HL-60 (cell line): ENCODE results near the gene JPH3.

Source experiments
- DNase-seq, 2 experiments: peaks; one replicate each; pipeline ENCODE4 v3.0.0-alpha.2; 2010 to 2020; ENCODE audit warnings: low read depth in 1 of 2, low spot score in 1 of 2
- H3K27ac ChIP-seq: fragments of 250-450 bp; sonication (Bioruptor Pico); replicated peaks from 2 replicates; pipeline ENCODE4 v1.5.1; 2020; ENCODE audit warnings: mild to moderate bottlenecking, moderate library complexity
- H3K27me3 ChIP-seq: fragments of 250-450 bp; sonication (Bioruptor Pico); 2 replicates; pipeline ENCODE4 v1.5.1; 2021; ENCODE audit warnings: mild to moderate bottlenecking, moderate library complexity; ENCODE audit not compliant: insufficient read depth, poor library complexity, severe bottlenecking
- H3K4me3 ChIP-seq: replicated peaks from 2 replicates; pipeline ENCODE4 v1.5.1; 2011; ENCODE audit warnings: mild to moderate bottlenecking, control low read depth, low read length; ENCODE audit not compliant: insufficient read depth
- GABPA ChIP-seq: IDR thresholded peaks from 2 replicates; pipeline ENCODE4 v1.6.1; 2012; ENCODE audit warnings: low read depth
- POLR2AphosphoS5 ChIP-seq: IDR thresholded peaks from 2 replicates; pipeline ENCODE4 v1.6.1; 2012; ENCODE audit warnings: low read depth
- SPI1 ChIP-seq: IDR thresholded peaks from 2 replicates; pipeline ENCODE4 v1.6.1; 2012; ENCODE audit warnings: low read depth, mild to moderate bottlenecking, borderline replicate concordance
- TF ChIP-seq, protein P1 (sequence below): IDR thresholded peaks from one replicate; pipeline ENCODE4 v1.5.1; 2011; ENCODE audit warnings: low read length, control low read depth, inconsistent platforms; ENCODE audit not compliant: insufficient read depth
- TF ChIP-seq, protein P2 (sequence below): IDR thresholded peaks from 2 replicates; pipeline ENCODE4 v1.6.1; 2012; ENCODE audit warnings: low read depth; ENCODE audit not compliant: insufficient replicate concordance

The JPH3 gene

DNA sequence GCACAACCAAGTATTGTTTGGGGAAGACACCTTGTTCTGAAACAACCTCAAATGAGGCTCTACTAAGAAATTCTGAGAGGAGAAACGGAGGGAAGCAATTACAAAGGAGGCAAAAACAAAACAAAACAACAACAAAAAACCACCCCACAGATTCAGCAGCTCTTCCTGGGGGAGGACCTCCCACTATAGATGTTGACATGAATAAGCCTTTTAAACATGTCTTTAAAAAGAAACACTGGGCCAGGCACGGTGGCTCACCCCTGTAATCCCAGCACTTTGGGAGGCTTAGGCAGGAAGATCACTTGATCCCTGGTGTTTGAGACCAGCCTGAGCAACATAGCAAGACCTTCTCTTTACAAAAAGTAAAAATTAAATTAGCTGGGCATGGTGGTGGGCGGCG is 22.6 kb upstream of the JPH3 start:
- DNase-seq: no peak
- Histone ChIP-seq H3K27me3 (no peaks in the 10 kb centered on the region), H3K4me3 (no peak overlapping the region), H3K27ac (no peak overlapping the region)
- no peak for TF ChIP-seq SPI1
- TF ChIP-seq, protein P1, sequence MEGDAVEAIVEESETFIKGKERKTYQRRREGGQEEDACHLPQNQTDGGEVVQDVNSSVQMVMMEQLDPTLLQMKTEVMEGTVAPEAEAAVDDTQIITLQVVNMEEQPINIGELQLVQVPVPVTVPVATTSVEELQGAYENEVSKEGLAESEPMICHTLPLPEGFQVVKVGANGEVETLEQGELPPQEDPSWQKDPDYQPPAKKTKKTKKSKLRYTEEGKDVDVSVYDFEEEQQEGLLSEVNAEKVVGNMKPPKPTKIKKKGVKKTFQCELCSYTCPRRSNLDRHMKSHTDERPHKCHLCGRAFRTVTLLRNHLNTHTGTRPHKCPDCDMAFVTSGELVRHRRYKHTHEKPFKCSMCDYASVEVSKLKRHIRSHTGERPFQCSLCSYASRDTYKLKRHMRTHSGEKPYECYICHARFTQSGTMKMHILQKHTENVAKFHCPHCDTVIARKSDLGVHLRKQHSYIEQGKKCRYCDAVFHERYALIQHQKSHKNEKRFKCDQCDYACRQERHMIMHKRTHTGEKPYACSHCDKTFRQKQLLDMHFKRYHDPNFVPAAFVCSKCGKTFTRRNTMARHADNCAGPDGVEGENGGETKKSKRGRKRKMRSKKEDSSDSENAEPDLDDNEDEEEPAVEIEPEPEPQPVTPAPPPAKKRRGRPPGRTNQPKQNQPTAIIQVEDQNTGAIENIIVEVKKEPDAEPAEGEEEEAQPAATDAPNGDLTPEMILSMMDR: no peak
- TF ChIP-seq POLR2AphosphoS5: no peak
- TF ChIP-seq, protein P2, sequence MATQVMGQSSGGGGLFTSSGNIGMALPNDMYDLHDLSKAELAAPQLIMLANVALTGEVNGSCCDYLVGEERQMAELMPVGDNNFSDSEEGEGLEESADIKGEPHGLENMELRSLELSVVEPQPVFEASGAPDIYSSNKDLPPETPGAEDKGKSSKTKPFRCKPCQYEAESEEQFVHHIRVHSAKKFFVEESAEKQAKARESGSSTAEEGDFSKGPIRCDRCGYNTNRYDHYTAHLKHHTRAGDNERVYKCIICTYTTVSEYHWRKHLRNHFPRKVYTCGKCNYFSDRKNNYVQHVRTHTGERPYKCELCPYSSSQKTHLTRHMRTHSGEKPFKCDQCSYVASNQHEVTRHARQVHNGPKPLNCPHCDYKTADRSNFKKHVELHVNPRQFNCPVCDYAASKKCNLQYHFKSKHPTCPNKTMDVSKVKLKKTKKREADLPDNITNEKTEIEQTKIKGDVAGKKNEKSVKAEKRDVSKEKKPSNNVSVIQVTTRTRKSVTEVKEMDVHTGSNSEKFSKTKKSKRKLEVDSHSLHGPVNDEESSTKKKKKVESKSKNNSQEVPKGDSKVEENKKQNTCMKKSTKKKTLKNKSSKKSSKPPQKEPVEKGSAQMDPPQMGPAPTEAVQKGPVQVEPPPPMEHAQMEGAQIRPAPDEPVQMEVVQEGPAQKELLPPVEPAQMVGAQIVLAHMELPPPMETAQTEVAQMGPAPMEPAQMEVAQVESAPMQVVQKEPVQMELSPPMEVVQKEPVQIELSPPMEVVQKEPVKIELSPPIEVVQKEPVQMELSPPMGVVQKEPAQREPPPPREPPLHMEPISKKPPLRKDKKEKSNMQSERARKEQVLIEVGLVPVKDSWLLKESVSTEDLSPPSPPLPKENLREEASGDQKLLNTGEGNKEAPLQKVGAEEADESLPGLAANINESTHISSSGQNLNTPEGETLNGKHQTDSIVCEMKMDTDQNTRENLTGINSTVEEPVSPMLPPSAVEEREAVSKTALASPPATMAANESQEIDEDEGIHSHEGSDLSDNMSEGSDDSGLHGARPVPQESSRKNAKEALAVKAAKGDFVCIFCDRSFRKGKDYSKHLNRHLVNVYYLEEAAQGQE: no peak
- TF ChIP-seq GABPA: no peak

DNA sequence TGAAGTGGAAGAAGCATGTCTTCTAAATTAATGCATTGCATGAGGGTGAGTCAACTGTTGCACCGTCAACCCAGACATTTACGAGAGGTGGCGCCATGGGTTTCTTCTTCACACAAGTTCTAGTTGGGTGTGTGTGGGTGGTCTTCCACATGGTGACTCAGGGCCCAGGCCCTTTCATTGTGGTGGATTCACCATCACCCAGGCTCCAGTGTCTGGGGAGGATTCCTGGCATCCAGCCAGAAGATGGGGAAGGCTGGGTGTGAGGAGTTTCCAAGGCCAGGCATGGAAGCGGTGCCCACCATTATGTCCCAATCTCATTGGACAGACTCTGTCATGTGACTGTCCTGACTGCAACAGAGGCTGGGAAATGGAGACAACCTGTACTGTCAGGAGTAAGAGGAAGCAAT is 21.4 kb upstream of the JPH3 start:
- Histone ChIP-seq H3K27me3 (no peaks in the 10 kb centered on the region), H3K4me3 (no peak overlapping the region), H3K27ac (no peak overlapping the region)
- DNase-seq: no peak
- TF ChIP-seq POLR2AphosphoS5: no peak
- no peak for TF ChIP-seq GABPA

GRCh38 chr16:87581857-87582215 is 20.5 kb upstream of the JPH3 start:
- Histone ChIP-seq H3K27ac (no peak overlapping the region), H3K4me3 (no peak overlapping the region), H3K27me3 (no peaks in the 10 kb centered on the region)
- DNase-seq: no peak
- TF ChIP-seq SPI1 (no peak), GABPA (no peak), POLR2AphosphoS5 (no peak)
- TF ChIP-seq, protein P1: no peak
- TF ChIP-seq, protein P2: no peak

DNA sequence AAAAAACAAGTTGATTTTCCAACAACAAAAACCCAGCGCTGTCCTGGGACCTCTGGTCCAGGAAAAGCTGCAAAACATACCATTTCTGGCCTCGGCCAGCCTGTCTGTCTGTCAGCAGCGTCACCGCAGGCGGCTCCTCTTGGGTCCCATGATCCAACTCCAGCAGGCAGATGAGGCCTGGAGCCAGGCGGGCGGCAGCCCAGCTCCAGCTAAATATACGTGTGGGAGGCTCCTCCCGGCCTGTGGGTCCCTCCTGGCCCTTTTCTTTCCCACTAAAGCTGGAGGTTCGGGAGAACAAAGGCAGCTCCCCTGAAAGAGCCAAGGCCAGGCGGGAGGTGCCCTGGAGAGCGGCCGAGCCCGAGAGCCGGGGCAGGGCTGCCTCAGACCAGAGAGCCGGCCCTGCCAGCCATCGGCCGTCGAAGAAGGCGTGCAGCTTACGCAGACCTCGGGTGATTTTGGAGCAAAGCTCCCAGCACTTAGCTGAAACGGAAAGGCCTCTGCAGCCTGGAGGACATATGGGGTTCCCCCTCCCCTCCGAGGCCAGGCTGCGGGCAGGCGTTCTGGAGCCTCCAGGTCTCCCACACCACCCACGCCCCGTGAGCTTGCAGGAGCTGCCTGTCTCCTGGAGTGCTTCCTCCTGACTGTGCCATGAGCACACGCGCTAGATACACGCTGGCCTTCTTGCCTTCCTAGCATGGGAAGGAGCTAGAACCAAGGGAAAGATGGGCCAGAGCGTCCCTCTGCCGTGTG is 19.9 kb upstream of the JPH3 start:
- TF ChIP-seq, protein P1: no peak
- TF ChIP-seq POLR2AphosphoS5: no peak
- TF ChIP-seq, protein P2: no peak
- Histone ChIP-seq H3K27me3 (no peaks in the 10 kb centered on the region), H3K4me3 (no peak overlapping the region), H3K27ac (no peak overlapping the region)
- DNase-seq: no peak
